Measurements from ENCODE around the gene FGF1.

DNA sequence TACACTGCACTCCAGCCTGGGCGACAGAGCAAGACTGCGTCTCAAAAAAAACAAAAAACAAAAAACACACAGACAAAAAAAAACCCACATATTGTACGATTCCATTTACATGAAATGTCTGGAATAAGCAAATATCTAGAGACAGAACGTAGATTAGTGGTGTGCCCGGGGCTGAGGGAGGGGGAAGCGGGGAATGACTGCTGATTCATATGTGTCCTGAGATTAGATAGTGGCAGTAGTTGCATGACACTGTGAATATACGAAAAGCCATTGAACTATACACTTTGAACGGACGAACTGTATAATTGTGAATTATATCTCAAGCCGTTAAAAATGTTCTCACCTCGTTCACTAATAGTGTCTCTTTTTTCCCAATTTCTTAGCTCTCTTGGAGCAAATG, 23.9 kb downstream of the FGF1 start:
- no peak for TF ChIP-seq ZNF561 (tag by site-specific recombination; IDR thresholded peaks at IDR 0.05; ENCODE audit: borderline replicate concordance)
- TF ChIP-seq, protein P1, sequence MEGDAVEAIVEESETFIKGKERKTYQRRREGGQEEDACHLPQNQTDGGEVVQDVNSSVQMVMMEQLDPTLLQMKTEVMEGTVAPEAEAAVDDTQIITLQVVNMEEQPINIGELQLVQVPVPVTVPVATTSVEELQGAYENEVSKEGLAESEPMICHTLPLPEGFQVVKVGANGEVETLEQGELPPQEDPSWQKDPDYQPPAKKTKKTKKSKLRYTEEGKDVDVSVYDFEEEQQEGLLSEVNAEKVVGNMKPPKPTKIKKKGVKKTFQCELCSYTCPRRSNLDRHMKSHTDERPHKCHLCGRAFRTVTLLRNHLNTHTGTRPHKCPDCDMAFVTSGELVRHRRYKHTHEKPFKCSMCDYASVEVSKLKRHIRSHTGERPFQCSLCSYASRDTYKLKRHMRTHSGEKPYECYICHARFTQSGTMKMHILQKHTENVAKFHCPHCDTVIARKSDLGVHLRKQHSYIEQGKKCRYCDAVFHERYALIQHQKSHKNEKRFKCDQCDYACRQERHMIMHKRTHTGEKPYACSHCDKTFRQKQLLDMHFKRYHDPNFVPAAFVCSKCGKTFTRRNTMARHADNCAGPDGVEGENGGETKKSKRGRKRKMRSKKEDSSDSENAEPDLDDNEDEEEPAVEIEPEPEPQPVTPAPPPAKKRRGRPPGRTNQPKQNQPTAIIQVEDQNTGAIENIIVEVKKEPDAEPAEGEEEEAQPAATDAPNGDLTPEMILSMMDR (tag by site-specific recombination; IDR thresholded peaks at IDR 0.05): no peak
- TF ChIP-seq ZNF785 (tag by site-specific recombination; IDR thresholded peaks at IDR 0.05): no peak
- TF ChIP-seq, protein P2, sequence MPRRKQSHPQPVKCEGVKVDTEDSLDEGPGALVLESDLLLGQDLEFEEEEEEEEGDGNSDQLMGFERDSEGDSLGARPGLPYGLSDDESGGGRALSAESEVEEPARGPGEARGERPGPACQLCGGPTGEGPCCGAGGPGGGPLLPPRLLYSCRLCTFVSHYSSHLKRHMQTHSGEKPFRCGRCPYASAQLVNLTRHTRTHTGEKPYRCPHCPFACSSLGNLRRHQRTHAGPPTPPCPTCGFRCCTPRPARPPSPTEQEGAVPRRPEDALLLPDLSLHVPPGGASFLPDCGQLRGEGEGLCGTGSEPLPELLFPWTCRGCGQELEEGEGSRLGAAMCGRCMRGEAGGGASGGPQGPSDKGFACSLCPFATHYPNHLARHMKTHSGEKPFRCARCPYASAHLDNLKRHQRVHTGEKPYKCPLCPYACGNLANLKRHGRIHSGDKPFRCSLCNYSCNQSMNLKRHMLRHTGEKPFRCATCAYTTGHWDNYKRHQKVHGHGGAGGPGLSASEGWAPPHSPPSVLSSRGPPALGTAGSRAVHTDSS (tag by site-specific recombination; IDR thresholded peaks at IDR 0.05): no peak
- TF ChIP-seq, protein P3, sequence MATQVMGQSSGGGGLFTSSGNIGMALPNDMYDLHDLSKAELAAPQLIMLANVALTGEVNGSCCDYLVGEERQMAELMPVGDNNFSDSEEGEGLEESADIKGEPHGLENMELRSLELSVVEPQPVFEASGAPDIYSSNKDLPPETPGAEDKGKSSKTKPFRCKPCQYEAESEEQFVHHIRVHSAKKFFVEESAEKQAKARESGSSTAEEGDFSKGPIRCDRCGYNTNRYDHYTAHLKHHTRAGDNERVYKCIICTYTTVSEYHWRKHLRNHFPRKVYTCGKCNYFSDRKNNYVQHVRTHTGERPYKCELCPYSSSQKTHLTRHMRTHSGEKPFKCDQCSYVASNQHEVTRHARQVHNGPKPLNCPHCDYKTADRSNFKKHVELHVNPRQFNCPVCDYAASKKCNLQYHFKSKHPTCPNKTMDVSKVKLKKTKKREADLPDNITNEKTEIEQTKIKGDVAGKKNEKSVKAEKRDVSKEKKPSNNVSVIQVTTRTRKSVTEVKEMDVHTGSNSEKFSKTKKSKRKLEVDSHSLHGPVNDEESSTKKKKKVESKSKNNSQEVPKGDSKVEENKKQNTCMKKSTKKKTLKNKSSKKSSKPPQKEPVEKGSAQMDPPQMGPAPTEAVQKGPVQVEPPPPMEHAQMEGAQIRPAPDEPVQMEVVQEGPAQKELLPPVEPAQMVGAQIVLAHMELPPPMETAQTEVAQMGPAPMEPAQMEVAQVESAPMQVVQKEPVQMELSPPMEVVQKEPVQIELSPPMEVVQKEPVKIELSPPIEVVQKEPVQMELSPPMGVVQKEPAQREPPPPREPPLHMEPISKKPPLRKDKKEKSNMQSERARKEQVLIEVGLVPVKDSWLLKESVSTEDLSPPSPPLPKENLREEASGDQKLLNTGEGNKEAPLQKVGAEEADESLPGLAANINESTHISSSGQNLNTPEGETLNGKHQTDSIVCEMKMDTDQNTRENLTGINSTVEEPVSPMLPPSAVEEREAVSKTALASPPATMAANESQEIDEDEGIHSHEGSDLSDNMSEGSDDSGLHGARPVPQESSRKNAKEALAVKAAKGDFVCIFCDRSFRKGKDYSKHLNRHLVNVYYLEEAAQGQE (tag by site-specific recombination; IDR thresholded peaks at IDR 0.05): no peak
- TF ChIP-seq, protein P4, sequence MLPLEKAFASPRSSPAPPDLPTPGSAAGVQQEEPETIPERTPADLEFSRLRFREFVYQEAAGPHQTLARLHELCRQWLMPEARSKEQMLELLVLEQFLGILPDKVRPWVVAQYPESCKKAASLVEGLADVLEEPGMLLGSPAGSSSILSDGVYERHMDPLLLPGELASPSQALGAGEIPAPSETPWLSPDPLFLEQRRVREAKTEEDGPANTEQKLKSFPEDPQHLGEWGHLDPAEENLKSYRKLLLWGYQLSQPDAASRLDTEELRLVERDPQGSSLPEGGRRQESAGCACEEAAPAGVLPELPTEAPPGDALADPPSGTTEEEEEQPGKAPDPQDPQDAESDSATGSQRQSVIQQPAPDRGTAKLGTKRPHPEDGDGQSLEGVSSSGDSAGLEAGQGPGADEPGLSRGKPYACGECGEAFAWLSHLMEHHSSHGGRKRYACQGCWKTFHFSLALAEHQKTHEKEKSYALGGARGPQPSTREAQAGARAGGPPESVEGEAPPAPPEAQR (tag by site-specific recombination; IDR thresholded peaks at IDR 0.05): no peak
